Left ventricle myocardium superior (tissue), 1 donor: ENCODE data around the gene WWP2. TPM values are rescaled to one million over a fixed set of nuclear protein-coding genes. Genes with fewer than 3 reads are reported as not detected.
"Not testable (repeated sequence)": the region's sequence is repeated elsewhere in the genome, so short reads cannot be mapped to it uniquely, and the experiment has no call there.

Experiments
- ATAC-seq: fragments of 200-7000 bp; cut with Tn5 transposase; one replicate; pipeline ENCODE4 v1.9.1; 2020; ENCODE audit warnings: mild to moderate bottlenecking, moderate library complexity
- DNase-seq: peaks from one replicate; pipeline ENCODE4 v3.0.0-alpha.2; 2020
- intact Hi-C: fragments of 100-400 bp; cut with micrococcal nuclease; formaldehyde crosslinking; loops from one replicate; pipeline ENCODE4 v1.11.0; 2022
- total RNA-seq: library from RNA; stranded (reverse); fragmentation: NEBNext Ultra II Directional; extraction: Animal tissue kit (Norgen Biotek cat#: 25700); gene quantifications from one replicate; pipeline ENCODE4 v1.2.1, GENCODE V29; 2021
- donor health status: DM: no; HTN: yes; CAD: no; lungs with severe emphysema.

WWP2 gene
- total RNA-seq, 1 donor from 2014 or later = 17.2 TPM

DNA sequence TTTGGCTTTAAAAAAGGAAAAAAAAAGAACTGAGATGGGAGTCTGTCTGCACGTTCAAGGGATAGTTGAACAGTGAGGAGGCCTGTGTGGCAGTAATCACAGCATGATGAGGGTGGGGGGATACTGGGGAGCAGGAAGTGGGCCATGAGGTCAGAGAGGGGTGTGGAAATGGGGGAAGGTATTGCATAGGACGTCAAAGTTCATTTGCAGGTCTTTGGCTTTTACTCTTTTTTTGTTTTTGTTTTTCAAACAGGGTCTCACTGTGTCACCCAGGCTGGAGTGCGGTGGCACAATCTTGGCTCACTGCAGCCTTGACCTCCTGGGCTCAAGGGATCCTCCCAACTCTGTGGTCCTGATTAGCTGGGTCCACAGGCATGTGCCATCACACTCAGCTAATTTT lies 19.0 kb downstream of the WWP2 start:
- intact Hi-C loops = no loop called here
- DNase-seq (no peak), ATAC-seq (no peak)

DNA sequence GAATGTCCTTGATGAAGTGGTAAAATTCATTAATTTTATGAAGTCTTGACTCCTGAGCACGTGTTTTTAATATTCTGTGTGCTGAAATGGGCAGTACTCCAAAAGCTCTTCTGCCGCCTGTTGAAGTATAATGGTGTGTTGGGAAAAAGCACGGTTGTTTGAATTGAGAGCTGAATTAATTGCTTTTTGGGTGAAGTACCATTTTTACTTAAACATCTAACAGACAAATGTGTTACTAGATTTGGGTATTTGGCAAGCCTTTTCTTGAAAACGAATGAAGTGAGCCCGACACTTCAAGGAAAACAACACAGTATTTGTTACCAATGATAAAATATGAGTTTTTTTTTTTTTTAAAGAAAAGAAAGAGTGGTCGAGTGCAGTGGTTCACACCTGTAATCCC lies 22.5 kb downstream of the WWP2 start:
- DNase-seq = no peak
- intact Hi-C loops = no loop called here
- no peak for ATAC-seq

DNA sequence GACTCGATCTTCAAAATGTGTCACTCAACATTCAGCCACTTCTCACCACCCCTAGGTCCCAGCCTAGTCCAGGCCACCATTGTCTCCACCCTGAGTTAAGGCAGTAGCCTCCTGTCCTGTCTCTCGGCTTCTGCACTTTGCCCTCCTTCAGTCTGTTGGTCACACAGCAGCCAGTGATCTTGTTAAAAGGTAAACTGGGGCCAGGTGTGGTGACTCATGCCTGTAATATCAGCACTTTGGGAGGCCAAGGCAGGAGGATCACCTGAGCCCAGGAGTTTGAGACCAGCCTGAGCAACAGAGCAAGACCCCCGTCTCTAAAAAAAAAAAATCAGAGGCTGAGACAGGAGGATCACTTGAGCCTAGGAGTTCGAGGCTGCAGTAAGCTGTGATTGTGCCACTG lies 25.8 kb downstream of the WWP2 start:
- intact Hi-C loops = no loop called here
- DNase-seq = no peak
- no peak for ATAC-seq

DNA sequence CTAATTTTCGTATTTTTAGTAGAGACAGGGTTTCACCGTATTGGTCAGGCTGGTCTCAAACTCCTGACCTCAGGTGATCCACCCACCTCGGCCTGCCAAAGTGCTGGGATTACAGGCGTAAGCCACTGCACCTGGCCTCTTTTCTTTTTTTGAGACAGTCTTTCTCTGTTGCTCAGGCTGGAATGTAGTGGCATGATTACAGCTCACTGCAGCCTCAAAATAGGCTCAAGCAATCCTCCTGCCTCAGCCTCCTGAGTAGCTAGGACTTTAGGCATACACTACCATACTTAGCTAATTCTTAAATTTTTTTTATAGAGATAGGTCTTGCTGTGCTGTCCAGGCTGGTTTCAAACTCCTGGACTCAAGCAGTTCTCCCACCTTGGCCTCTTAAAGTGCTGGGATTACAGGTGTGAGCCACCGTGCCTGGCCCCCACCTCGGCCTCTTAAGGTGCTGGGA lies 29.3 kb downstream of the WWP2 start:
- ATAC-seq, DNase-seq, intact Hi-C loops: not testable (repeated sequence)

DNA sequence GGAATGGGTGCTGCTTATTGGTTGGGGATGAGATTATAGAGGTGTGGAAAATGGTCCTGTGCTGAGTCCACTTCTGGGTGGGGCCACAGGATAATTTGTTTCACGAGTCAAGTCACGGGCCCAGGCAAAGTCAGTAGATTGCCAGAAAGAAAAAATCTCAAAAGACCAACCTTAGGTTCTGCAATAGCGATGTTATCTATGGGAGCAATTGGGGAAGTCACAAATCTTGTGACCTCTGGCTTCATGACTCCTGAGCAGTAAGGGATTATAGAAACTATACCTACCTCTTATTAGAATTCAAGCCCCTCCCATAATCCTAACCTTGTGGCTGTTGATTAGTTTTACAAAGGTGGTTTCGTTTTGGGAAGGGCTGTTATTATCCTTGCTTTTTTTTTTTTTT lies 31.4 kb downstream of the WWP2 start:
- DNase-seq (no peak), ATAC-seq (no peak)
- intact Hi-C loops = no loop called here

DNA sequence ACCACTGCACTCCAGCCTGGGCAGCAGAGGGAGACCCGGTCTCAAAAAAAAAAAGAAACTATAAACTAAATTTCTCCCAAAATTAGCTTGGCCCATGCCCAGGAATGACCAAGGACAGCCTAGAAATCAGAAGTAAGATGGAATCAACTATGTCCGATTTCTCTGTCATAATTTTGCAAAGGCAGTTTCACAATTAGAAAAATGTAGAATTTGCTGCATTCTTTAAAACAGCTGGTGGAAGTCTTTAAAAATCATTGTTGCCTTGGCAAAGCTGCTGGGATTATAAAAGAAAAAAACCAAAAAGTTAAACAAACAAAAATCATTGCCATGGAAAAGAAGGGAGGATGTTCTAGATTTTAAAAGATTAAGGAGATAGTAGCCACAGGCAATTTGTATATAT lies 32.4 kb downstream of the WWP2 start:
- no peak for ATAC-seq
- intact Hi-C loops = no loop called here
- DNase-seq = no peak

DNA sequence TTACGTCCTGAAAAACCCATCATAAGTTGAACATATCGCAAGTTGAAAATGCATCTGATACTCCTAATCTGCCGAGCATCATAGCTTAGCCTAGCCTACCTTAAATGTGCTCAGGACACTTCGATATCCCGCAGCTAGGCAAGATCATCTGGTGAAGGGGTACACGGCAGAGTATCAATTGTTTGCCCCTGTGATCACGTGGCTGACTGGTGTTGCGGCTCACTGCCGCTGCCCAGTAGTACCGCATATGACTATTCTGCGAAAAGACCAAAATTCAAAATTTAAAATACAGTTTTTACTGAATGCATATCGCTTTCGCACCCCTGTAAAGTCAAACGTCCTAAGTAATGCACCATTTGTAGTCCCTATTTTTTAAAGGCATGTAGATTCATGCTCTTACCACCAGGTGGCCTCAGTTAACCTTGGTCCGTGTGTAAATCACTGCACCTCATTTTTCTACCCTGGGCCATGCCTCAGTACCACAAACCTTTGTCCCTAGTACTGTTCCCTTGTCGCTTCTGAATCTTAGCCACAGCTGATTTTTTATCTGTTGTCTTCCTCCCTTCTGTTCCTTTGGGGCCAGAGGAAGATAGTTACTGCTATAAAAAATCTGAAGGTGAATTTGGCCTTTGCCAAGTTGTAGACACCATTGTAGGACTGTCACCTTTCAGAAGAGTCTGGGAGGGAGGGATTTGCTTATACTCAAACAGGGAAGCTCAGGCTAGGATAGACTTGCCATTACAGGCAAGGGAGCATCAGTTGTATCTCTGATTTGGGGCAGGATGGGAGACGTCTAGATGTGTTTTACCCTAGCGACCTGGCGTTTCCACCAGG lies 34.4 kb downstream of the WWP2 start:
- ATAC-seq (peak; percentile 82), DNase-seq (no peak)
- intact Hi-C loops = loop anchor here (5.0 kb wide), 1 partner anchor 131 kb away; no protein-coding TSS in a partner anchor

DNA sequence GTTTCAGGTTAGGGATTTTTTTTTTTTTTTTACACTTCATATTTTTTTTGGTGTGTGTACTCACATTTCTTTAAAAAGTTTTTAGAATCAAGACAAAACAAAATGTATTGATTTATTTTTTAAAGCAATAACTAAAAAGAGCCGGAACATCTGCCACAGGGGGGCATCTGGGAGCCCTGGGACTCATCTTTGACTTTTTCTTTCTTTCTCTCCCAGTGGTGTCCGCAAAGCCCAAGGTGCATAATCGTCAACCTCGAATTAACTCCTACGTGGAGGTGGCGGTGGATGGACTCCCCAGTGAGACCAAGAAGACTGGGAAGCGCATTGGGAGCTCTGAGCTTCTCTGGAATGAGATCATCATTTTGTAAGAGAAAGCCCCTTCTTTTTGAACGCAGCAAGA lies 36.3 kb downstream of the WWP2 start:
- intact Hi-C loops = loop anchor here (5.0 kb wide), 1 partner anchor 129 kb away; no protein-coding TSS in a partner anchor
- peak; percentile 30 for ATAC-seq

DNA sequence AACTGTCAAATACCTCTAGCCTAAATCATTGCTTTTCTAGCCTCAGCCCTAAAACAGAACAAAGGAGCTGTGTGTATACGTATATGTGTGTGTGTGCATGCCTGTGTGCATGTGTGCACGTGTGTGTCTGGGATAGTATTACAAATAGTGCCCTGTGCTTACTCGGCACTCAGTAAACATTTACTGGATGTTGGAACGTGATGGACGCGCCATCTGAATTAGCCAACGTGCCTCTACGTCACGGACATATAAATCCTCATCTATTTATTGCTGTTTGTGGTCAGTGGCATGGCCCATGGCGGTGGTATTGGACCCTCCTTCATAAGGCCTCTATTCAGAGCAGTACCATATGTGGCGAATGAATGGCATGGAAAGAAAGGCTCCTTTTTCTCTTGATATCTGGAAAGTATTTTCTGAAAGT lies 37.5 kb downstream of the WWP2 start:
- ATAC-seq (no peak), DNase-seq (no peak)
- intact Hi-C loops = loop anchor here (5.0 kb wide), 1 partner anchor 128 kb away; no protein-coding TSS in a partner anchor

More for the DNA sequence above, 36.3 kb downstream of the WWP2 start:
- DNase-seq = no peak

DNA sequence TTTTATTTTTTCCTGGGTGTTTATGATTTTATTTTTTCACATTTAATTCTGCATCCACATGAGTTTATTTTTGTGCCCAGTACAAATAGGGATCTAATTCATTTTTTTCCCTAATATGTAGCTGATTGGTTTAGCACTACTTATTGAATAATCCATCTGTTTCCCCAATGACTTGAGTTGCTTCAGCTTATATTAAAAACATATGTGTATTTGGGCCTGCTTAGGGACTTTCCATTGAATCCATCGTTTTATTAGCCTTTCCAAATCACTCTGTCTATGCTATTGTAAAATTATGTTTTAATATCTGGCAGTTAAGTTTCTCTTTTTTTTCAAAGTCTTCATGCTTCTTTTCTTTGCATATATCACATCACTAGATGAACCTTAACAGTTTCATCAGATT lies 42.2 kb downstream of the WWP2 start:
- ATAC-seq = no peak
- intact Hi-C loops = no loop called here
- no peak for DNase-seq

DNA sequence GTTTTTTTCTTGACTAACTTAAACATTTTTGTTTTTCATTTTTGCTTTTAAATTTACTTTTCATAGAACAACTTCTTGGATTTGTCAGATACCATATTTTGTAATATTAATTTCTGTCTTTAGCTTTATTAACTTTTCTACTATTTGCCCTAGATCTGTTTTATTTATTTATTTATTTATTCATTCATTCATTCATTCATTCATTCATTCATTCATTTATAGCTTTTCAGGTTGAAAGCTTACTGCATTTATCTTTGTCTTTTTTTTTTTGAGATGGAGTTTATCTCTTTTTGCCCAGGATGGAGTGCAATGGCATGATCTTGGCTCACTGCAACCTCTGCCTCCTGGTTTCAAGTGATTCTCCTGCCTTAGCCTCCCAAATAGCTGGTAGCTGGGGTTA lies 44.6 kb downstream of the WWP2 start:
- DNase-seq, intact Hi-C loops, ATAC-seq: not testable (repeated sequence)

DNA sequence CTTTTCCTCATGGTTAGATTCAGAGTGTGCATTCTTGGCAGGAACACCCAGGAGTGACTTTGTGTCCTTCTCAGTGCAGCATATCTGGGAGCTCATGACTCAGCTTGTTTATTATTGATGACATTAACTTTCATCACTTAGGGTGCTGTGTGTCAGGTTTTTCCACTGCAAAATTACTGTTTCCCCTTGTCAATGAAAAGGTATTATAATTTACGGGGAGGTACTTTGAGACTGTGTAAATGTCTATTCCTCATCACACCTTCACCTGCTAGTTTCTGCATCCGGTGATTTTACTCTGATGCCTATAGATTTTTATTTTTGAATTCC lies 50.5 kb downstream of the WWP2 start:
- DNase-seq (no peak), ATAC-seq (no peak)
- intact Hi-C loops = no loop called here

DNA sequence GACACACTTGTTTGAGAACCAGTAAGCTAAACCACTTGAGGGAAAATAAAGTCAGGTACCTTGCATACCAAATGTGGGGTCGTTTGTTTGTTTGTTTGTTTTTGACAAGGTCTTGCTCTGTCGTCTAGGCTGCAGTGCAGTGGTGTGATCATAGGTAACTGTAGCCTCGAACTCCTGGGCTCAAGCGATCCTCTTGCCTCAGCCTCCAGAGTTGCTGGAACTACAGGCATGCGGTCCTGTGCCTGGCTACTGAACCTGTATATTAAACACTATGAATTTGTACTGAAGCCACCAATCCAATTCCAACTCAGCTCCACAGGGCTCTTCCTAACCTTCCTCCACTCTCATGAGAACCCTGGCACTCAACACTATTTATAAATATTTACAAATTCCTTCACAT lies 51.9 kb downstream of the WWP2 start:
- DNase-seq = no peak
- intact Hi-C loops = no loop called here
- no peak for ATAC-seq

DNA sequence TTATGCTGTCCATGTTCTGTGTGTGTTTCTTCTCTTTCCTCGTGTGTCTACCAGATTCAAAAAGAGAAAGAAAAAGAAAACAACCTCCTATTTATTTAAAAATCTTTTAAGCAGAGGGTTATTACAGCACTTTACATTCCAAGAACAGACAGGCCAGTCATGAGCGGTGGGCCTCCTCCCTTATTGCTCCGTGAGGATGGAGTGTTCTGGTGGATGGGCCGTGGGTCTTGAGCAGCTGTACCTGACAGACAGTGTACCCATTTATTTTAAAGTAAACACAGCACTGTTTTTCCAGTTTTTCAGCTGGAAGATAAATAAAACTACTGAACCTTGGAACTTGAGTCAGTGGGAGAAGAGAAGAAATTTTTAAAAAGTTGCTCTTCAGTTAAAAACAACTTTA lies 52.4 kb downstream of the WWP2 start:
- DNase-seq (no peak), ATAC-seq (no peak)
- intact Hi-C loops = no loop called here

DNA sequence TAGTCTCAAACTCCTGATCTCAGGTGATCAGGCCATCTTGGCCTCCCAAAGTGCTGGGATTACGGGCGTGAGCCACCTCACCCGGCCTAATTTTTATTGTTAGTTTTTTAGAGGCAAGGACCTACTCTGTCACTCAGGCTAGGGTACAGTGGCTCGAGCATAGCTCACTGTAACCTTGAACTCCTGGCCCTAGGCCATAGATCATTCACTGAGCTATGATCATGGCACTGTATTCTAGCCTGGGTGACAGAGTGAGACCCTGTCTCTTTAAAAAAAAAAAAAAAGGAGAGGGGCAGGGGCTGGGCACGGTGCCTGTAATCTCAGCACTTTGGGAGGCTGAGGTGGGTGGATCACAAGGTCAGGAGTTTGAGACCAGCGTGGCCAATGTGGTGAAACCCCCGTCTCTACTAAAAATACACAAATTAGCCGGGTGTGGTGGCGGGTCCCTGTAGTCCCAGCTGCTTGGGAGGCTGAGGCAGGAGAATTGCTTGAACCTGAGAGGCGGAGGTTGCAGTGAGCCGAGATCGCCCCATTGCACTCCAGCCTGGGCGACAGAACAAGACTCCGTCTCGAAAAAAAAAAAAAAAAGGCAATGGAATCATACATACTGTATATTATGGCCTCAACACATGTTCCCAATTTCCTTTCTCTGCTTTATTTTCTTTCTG lies 53.2 kb downstream of the WWP2 start:
- peak; percentile 40 for ATAC-seq
- intact Hi-C loops, DNase-seq: not testable (repeated sequence)

DNA sequence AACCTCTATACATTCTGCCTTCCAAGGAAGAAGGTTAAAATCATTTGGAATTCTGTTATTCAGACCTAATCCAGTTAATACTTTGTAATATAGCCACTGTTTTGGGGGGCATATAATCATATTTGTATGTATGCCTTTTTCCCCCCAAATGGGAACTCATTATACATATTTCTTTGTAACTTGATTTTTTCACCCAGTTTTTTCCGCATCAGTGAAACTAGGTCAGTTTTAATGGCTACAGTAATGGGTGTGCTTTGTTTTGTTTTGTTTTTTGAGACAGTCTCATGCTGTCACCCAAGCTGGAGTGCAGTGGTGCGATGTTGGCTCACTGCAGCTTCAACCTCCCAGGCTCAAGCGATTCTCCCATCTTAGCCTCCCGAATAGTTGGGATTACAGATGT lies 54.9 kb downstream of the WWP2 start:
- intact Hi-C loops = no loop called here
- DNase-seq (no peak), ATAC-seq (no peak)

DNA sequence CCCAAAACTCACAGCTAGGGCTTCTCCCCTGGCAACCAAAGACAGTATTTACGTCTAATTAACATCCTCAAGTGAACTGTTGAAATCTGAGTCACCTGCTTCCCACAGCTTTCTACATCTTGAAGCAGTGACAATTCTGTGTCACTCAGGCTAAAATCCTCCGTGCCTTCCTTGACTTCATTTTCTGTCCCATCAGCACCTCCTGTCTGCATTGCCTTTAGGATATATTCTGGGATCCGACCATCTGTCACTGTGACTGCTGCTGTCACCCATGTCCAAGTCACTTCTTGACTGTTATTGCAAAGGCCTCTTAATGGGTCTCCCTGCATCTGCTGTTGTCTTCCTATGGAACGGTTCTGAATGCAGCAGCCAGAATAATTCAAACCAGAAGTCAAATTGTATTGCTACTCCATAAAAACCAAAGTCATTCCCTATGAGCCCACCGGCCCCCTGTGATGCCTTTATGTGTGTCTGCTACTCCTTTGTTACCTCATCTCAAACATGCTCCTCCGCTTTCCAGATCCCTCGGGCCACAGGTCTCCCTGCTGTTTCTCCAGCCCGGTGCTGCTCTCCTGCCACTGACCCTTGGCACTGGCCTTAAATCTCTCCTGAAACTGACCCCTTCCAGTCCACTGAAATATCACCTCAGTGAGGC lies 56.9 kb downstream of the WWP2 start:
- DNase-seq (no peak), ATAC-seq (no peak)

DNA sequence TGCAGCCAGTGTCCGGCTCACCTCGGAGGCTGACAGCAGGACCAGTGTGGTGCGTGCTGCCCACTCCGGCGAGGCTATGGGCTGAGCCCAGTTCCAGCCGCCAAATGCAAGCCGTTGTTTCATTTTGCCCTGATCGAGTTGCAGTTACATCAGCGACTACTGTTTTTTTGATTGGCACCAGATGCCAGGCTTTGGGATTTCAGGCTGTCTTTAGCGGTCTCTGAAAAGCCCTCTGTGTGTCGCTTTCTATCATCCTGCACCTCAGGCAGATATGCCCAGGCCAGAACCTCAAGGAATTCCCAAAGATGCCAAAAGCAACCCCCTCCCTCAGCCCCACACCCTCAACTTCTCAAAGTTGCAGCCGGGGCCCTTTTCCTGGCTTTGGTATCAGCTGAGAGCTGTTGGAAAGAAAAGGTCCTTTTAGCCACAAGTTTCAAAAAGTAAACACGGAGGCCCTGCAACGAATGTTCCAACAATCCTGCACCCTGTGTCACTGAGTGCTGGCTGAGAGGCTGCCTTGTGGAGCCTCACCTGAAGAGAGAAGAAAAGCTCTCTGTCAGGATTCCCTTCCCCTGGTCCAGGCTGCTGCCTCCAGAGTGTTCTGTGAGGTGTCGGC lies 58.9 kb downstream of the WWP2 start:
- intact Hi-C loops = no loop called here
- peak; percentile 46 for ATAC-seq
- DNase-seq = no peak

More for the DNA sequence above, 56.9 kb downstream of the WWP2 start:
- intact Hi-C loops = no loop called here

DNA sequence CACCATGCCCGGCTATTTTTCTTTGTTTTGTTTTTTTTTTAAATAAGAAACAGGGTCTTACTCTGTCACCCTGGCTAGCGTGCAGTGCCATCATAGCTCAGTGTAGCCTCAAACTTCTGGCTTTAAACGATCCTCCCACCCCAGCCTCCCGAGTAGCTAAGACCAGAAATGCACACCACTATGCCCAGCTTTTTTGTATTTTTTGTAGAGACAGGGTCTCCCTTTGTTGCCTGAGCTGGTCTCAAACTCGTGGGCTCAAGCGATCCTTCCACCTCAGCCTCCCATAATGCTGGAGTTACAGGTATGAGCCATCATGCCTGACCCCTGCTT lies 59.7 kb downstream of the WWP2 start:
- no peak for DNase-seq
- ATAC-seq = no peak
- intact Hi-C loops = no loop called here
